Measurements from ENCODE around the gene NUCB1. TPM values are rescaled to one million over a fixed set of nuclear protein-coding genes. Genes with fewer than 3 reads are reported as not detected.
A peak's percentile ranks its signal among the peaks of the same experiment; 100 is the strongest.

Gene NUCB1
- polyA plus RNA-seq, 3 donors: 80.9 to 178 (median 108) TPM

GRCh38 chr19:48955308-48955958 lies 55.3 kb downstream of the NUCB1 start:
- Histone ChIP-seq H3K9me3 (replicated peaks in 1 of 2; ENCODE audit: control insufficient read depth in 1 of 2, insufficient read depth in 1 of 2, low read length in 2 of 2) (no peaks in the 10 kb centered on the region), H3K27me3 (ENCODE audit: control insufficient read depth in 2 of 2, insufficient read depth in 2 of 2, low read length in 2 of 2) (no peaks in the 10 kb centered on the region), H2AFZ (ENCODE audit: insufficient read depth, low read depth, low read length, poor library complexity, severe bottlenecking) (peak overlapping the region; percentile 91), H3K36me3 (replicated peaks in 1 of 2; ENCODE audit: control insufficient read depth in 1 of 2, insufficient read depth in 2 of 2, low read length in 2 of 2) (peaks cover 0 to 19% of the 10 kb centered on the region in 2 donors), H4K20me1 (ENCODE audit: insufficient read depth, low read length) (peaks cover 11% of the 10 kb centered on the region), H3K9ac (ENCODE audit: insufficient read depth, low read length, poor library complexity, severe bottlenecking) (peak overlapping the region; percentile 90), H3K79me2 (ENCODE audit: insufficient read depth, low read length) (peaks cover 35% of the 10 kb centered on the region), H3K4me3 (replicated peaks in 1 of 3; ENCODE audit: low read depth in 2 of 3, low read length in 3 of 3) (peak overlapping the region; percentile 79 to 97 (median 94)), H3K4me2 (replicated peaks; ENCODE audit: extremely low read depth, low read length, poor library complexity, severe bottlenecking) (peak overlapping the region; percentile 97), H3K27ac (ENCODE audit: low read depth in 1 of 2, low read length in 2 of 2) (peak overlapping the region; percentile 54 to 86), H3K4me1 (ENCODE audit: control insufficient read depth in 1 of 2, insufficient read depth in 2 of 2, low read length in 2 of 2) (peaks cover 36 to 47% of the 10 kb centered on the region in 2 donors)
- Mint-ChIP-seq H3K4me1 (peaks cover 43% of the 10 kb centered on the region), H3K9me3 (no peaks in the 10 kb centered on the region), H3K27ac (peak overlapping the region; percentile 18 to 91 (median 82)), H3K27me3 (ENCODE audit: low read depth in 3 of 3) (peaks cover 0 to 2% (median 0%) of the 10 kb centered on the region in 3 donors), H3K36me3 (peaks cover 15 to 28% of the 10 kb centered on the region in 2 donors), H3K4me3 (peak overlapping the region; percentile 80 to 88)
- no peak for DNase-seq
- TF ChIP-seq CTCF (IDR thresholded peaks at IDR 0.05): no peak
- WGBS (ENCODE audit: insufficient coverage): 76% methylated on average over 13 of the region's 16 CpGs
- intact Hi-C loops (cut with micrococcal nuclease): no loop called here

- no peak overlapping the region for H3K4me2 ChIP-seq (replicated peaks; ENCODE audit: extremely low read depth, low read length, poor library complexity, severe bottlenecking)
- Mint-ChIP-seq H3K27me3 (ENCODE audit: low read depth in 3 of 3) (peaks cover 0 to 2% (median 0%) of the 10 kb centered on the region in 3 donors), H3K27ac (peak overlapping the region in 1 of 7 donors; percentile 14), H3K4me1 (peaks cover 62% of the 10 kb centered on the region), H3K9me3 (no peaks in the 10 kb centered on the region), H3K36me3 (peaks cover 21 to 35% of the 10 kb centered on the region in 2 donors), H3K4me3 (no peak overlapping the region)
- no peaks in the 10 kb centered on the region for H3K27me3 ChIP-seq (ENCODE audit: control insufficient read depth in 2 of 2, insufficient read depth in 2 of 2, low read length in 2 of 2)
- H3K27ac ChIP-seq (ENCODE audit: low read depth in 1 of 2, low read length in 2 of 2): no peak overlapping the region
- H3K36me3 ChIP-seq (replicated peaks in 1 of 2; ENCODE audit: control insufficient read depth in 1 of 2, insufficient read depth in 2 of 2, low read length in 2 of 2): peaks cover 0 to 19% of the 10 kb centered on the region in 2 donors
- H4K20me1 ChIP-seq (ENCODE audit: insufficient read depth, low read length): peaks cover 11% of the 10 kb centered on the region
- no peak overlapping the region for H2AFZ ChIP-seq (ENCODE audit: insufficient read depth, low read depth, low read length, poor library complexity, severe bottlenecking)
- 96% methylated on average over 5 of the region's 8 CpGs for WGBS (ENCODE audit: insufficient coverage)
- H3K4me1 ChIP-seq (ENCODE audit: control insufficient read depth in 1 of 2, insufficient read depth in 2 of 2, low read length in 2 of 2): peaks cover 62 to 73% of the 10 kb centered on the region in 2 donors
- H3K9ac ChIP-seq (ENCODE audit: insufficient read depth, low read length, poor library complexity, severe bottlenecking): no peak overlapping the region
- TF ChIP-seq CTCF (IDR thresholded peaks at IDR 0.05): no peak
- H3K79me2 ChIP-seq (ENCODE audit: insufficient read depth, low read length): peaks cover 55% of the 10 kb centered on the region
- intact Hi-C loops (cut with micrococcal nuclease): no loop called here
- no peaks in the 10 kb centered on the region for H3K9me3 ChIP-seq (replicated peaks in 1 of 2; ENCODE audit: control insufficient read depth in 1 of 2, insufficient read depth in 1 of 2, low read length in 2 of 2)
- no peak overlapping the region for H3K4me3 ChIP-seq (replicated peaks in 1 of 3; ENCODE audit: low read depth in 2 of 3, low read length in 3 of 3)
- no peak for DNase-seq
Measured at GRCh38 chr19:48958006-48958405, 57.9 kb downstream of the NUCB1 start.
